Neuron (in vitro differentiated cells): ENCODE data around the gene MTREX.

ENCODE experiments used
- H2AFZ ChIP-seq: one replicate; pipeline ENCODE4 v1.6.1; 2013; ENCODE audit warnings: low read depth, mild to moderate bottlenecking, inconsistent platforms, low read length, moderate library complexity
- H3K27me3 ChIP-seq: one replicate; pipeline ENCODE4 v1.6.1; 2013; ENCODE audit warnings: low read length; ENCODE audit not compliant: insufficient read depth
- H3K36me3 ChIP-seq: one replicate; pipeline ENCODE4 v1.6.1; 2013; ENCODE audit warnings: low read length; ENCODE audit not compliant: insufficient read depth
- H3K4me1 ChIP-seq: one replicate; pipeline ENCODE4 v1.6.1; 2013; ENCODE audit warnings: low read length; ENCODE audit not compliant: insufficient read depth
- H3K4me3 ChIP-seq: 2 replicates; pipeline ENCODE4 v1.5.1; 2013; ENCODE audit warnings: mild to moderate bottlenecking, low read length, moderate library complexity
- H3K9me3 ChIP-seq: one replicate; pipeline ENCODE4 v1.6.1; 2013; ENCODE audit warnings: low read length

MTREX gene

DNA sequence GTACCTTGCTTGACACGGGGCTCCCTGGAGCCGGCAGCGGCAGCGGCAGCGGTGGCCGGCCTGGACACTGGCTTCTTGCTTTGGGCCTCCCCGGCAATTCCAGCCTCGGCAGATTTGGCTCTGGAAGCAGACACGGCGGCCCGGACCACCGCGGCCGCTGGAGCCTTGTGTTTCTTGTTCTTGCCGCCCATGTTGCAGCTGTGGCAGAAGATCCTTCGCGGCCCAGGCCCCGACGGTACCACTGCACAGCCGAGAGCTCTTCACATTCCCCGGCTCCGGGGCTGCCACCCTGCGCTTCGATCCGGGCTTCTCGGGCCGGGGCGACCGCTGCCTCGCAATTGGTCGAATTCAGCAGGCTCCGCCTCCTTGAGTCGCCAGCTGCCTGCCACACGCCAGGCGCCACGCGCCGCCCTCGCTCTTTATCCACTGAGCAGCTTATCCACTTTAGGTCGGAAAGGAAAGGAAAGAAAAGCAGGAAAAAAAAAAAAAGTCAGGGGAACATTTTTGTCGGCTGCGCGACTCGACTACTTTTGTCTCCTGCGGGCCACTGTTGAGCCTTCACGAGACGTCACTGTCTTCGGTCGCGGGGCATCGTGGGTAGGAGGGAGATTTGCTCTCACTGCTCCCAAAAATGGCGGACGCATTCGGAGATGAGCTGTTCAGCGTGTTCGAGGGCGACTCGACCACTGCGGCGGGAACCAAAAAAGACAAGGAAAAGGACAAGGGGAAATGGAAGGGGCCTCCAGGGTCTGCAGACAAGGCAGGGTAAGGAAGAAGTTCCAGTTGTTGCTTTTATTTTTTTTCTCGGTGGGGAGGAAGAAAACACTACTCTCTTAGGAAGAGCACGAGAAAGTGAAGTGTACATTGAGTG is at the start of gene MTREX, which contains the start of gene DHX29:
MTREX (plus strand) TSS at position 607 of the 871 bp plus-strand sequence; CDS start at position 632, 25 bp downstream.
DHX29 (minus strand) TSS at position 312 of the 871 bp plus-strand sequence; CDS start at position 191, 121 bp downstream.
- H3K4me3 ChIP-seq, result peak within 1 kb of the TSS; percentile 86
- H3K27me3 ChIP-seq, result no peaks in the 10 kb centered on the region
- H3K4me1 ChIP-seq, result peaks cover 30% of the 10 kb centered on the region
- H3K36me3 ChIP-seq, result peaks cover 9% of the 10 kb centered on the region
- H3K9me3 ChIP-seq, result no peaks in the 10 kb centered on the region
- peak within 1 kb of the TSS; percentile 81 for H2AFZ ChIP-seq

DNA sequence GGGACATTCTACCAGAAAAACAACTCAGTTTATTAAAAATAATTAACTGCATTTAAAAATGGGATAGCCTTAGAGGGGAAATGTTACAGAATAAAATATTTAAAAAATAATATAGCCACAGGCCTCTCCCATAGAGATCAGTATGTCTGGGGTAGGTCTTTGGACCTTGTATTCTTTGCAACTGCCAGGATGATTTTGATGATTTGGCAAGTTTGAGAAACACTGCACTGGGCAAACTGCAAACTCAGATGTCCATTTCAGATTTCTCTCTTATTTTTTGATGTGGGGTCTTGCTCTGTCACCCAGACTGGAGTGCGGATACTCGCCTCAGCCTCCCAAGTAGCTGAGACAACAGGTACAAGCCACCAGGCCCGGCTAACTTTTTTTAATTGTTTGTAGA is 49.5 kb upstream of the MTREX start:
- Histone ChIP-seq H3K36me3 (peaks cover 59% of the 10 kb centered on the region), H3K4me1 (no peaks in the 10 kb centered on the region), H2AFZ (no peak overlapping the region), H3K4me3 (no peak overlapping the region), H3K27me3 (no peaks in the 10 kb centered on the region), H3K9me3 (no peaks in the 10 kb centered on the region)

DNA sequence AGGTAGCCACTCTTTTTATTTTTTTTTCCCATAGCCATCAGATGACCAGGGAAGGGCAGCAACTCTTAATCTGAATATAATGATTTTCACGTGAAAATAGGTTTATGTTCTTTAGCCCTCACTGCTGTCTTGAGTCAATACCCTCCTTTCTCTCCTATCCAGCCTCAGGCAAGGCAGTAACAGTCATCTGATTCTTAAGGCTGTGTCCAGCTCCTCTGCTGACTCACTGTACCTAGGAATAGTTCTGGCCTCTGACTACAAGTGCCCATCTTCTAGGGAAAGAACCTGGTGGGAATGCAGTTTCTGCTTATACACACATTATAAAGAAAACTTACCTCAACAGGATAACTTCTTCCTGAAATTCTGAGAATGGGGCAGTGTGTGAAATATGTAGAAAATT is 31.0 kb upstream of the MTREX start:
- no peaks in the 10 kb centered on the region for H3K9me3 ChIP-seq

DNA sequence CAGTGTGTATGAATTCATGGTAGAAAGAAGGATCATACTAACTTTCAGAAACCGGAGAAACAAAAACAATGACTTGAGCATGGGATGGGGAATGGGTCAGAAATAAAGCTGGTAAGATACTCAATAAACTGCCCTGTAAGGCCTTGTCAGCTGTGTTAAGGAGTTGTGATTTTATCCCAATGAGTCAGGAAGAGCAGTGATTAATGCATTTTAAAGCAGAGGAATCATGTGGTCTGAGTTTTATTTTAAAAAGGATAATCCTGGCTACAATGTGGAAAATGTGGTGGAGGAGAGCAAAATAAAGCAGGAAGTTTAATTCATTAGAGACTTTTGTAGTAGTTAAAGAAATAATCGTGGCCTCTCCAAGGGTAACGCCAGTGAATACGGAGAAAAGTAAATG is 29.0 kb upstream of the MTREX start:
- Histone ChIP-seq H3K9me3 (no peaks in the 10 kb centered on the region), H3K36me3 (peaks cover 72% of the 10 kb centered on the region)

More for the DNA sequence above, 31.0 kb upstream of the MTREX start:
- peaks cover 67% of the 10 kb centered on the region for H3K36me3 ChIP-seq
- no peak overlapping the region for H2AFZ ChIP-seq
- H3K4me3 ChIP-seq, result no peak overlapping the region
- H3K27me3 ChIP-seq, result no peaks in the 10 kb centered on the region
- no peaks in the 10 kb centered on the region for H3K4me1 ChIP-seq

DNA sequence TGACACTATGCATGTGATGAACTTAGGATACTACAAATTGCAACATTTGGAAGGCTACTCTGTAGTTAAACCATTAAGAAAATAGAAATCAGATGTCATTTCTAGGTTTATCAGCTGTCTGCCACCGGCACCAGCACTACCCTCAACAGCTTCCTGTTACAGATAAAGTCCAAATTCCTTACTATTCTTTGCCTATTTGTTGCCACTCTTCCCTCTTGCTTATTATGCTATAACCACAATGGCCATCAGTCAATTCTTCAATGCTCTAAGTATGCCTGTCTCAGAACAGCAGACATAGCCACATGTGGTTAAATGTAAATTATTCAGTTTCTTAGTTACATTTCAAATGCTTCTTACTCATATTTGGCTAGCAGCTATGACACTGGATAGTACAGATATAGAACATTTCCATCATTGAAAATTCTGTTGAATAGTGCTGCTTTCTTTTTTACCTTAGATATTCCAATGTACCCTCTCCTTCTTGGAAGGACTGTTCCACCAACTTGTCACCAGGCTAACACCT is 21.3 kb upstream of the MTREX start:
- no peak overlapping the region for H2AFZ ChIP-seq
- no peaks in the 10 kb centered on the region for H3K9me3 ChIP-seq
- H3K4me1 ChIP-seq, result no peaks in the 10 kb centered on the region
- H3K4me3 ChIP-seq, result no peak overlapping the region
- no peaks in the 10 kb centered on the region for H3K27me3 ChIP-seq
- H3K36me3 ChIP-seq, result peaks cover 69% of the 10 kb centered on the region

More for the DNA sequence above, 29.0 kb upstream of the MTREX start:
- Histone ChIP-seq H3K27me3 (no peaks in the 10 kb centered on the region), H3K4me1 (no peaks in the 10 kb centered on the region), H2AFZ (no peak overlapping the region), H3K4me3 (no peak overlapping the region)

DNA sequence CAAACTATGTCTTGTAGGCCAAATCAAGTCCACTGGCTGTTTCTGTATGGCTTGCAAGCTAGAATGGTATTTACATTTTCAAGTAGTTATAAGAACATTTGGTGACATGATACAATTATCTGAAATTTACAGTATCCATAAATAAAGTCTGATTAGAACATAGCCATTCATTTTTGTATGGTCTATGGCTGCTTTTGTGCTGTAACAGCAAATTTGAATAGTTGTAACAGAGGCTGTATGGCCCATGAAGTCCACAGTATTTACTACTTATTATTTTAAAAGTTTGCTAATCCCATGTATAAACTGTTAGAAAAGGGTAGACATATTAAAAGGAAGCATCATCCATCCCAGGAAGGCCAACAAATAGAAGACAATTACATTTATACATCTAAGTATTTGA is 18.0 kb upstream of the MTREX start:
- Histone ChIP-seq H3K4me3 (no peak overlapping the region), H3K27me3 (no peaks in the 10 kb centered on the region), H3K36me3 (peaks cover 78% of the 10 kb centered on the region), H3K9me3 (peaks cover under 1% of the 10 kb centered on the region), H3K4me1 (no peaks in the 10 kb centered on the region), H2AFZ (no peak overlapping the region)

DNA sequence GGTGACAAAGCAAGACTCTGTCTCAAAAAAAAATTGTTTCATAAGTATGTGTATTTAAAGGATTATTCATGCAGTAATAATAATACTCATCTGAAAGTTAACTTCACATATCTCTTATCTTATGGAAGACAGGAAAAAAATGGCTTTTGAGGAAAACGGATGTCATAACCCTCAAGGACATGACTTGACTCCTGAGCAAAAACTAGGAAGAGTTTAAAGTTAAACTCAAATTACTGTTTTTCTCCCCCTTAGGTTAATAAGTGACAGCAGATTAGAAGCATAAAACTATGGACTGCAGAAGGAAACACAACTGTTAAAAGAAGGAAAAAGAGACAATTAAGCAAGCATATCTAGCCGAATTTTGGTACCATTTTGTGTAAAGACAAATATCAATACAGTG is 16.8 kb upstream of the MTREX start:
- Histone ChIP-seq H3K4me1 (no peaks in the 10 kb centered on the region), H3K9me3 (peaks cover 4% of the 10 kb centered on the region), H3K36me3 (peaks cover 76% of the 10 kb centered on the region)

DNA sequence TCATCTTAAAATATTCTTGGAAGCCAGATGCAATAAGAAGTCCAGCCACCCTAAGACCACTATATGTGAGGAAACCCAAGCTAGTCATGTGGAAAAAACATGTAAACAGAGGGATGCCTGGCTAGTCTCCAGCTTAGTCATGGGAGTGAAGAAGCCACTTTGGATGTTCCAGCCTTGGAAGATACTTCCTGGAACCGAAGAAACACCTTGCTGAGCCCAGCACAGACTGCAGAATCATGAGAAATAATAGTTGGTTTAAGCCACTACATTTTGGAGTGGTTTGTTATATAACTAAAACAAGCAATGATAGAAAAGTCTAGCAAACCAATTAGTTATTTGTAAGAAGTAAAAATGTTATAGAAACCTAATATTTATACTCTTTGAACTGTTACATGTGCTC is 12.9 kb upstream of the MTREX start:
- H3K4me1 ChIP-seq, result no peaks in the 10 kb centered on the region
- no peak overlapping the region for H3K4me3 ChIP-seq

More for the DNA sequence above, 16.8 kb upstream of the MTREX start:
- no peak overlapping the region for H2AFZ ChIP-seq
- H3K4me3 ChIP-seq, result no peak overlapping the region
- H3K27me3 ChIP-seq, result no peaks in the 10 kb centered on the region

DNA sequence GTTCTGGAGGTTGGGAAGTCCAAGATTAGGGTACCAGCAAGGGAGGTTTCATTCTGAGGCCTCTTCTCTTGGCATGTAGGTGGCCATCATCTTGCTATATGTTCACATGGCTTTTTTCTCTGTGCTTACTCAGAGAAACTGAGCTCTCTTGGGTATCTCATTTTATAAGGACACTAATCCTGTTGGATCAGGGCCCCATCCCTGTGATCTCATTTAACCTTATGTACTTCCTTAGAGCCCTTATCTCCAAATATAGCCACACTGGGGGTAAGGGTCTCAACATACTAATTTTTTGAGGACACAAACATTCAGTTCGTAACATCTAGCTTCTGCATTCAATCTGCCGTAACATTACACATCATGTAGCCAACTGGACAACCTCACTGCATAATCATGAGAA is 6.9 kb upstream of the MTREX start:
- Histone ChIP-seq H3K27me3 (no peaks in the 10 kb centered on the region), H3K9me3 (peaks cover 9% of the 10 kb centered on the region), H3K4me1 (peaks cover 7% of the 10 kb centered on the region), H2AFZ (no peak overlapping the region), H3K4me3 (no peak overlapping the region), H3K36me3 (peaks cover 20% of the 10 kb centered on the region)

More for the DNA sequence above, 12.9 kb upstream of the MTREX start:
- H3K36me3 ChIP-seq, result peaks cover 68% of the 10 kb centered on the region
- H2AFZ ChIP-seq, result no peak overlapping the region
- H3K9me3 ChIP-seq, result peaks cover 9% of the 10 kb centered on the region
- H3K27me3 ChIP-seq, result no peaks in the 10 kb centered on the region

DNA sequence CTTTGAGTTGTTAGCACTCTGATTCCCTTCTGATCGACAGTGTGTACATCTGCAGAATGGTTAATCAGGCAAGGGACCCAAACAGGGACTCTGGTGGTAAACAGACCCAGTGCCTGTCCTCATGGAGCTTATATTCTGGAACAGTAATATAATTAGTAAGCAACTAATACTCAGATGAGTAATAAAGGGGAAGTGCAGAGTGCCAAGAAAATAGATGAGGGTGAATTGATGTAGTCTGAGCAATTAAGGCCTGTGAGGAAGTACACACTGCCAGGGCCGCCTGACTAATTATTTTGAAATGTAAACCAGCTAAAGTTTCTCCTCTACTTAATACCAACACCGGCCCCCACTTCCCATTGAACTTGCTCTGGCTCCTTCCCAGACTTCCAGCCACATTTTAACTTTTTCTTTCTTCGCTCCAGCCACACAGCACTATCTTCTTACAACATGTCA is 4.5 kb upstream of the MTREX start:
- Histone ChIP-seq H3K27me3 (no peaks in the 10 kb centered on the region), H2AFZ (no peak overlapping the region), H3K36me3 (peaks cover 2% of the 10 kb centered on the region), H3K4me3 (no peak overlapping the region), H3K9me3 (peaks cover 9% of the 10 kb centered on the region), H3K4me1 (peaks cover 16% of the 10 kb centered on the region)

DNA sequence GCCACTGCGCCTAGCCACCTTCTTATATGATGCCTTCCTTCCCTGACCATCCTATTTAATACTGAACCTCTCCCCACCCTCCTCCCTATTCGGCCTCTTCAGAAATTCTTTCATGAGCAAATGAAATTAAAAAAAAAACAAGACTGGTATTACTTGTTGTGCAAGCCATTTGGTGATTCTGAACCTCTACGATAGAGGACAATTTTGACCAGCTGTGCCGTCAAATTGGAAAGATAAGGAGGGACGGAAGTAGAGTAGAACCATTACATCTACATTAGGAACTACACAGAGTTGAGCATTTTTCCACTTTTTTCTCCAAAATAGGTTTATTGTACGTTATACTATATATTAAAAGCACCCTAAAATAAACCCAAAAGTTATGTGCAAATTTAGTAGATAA is 3.2 kb upstream of the MTREX start:
- no peak overlapping the region for H2AFZ ChIP-seq
- peaks cover 28% of the 10 kb centered on the region for H3K4me1 ChIP-seq
- peaks cover 2% of the 10 kb centered on the region for H3K36me3 ChIP-seq
- no peaks in the 10 kb centered on the region for H3K27me3 ChIP-seq
- H3K4me3 ChIP-seq, result no peak overlapping the region
- peaks cover 6% of the 10 kb centered on the region for H3K9me3 ChIP-seq

DNA sequence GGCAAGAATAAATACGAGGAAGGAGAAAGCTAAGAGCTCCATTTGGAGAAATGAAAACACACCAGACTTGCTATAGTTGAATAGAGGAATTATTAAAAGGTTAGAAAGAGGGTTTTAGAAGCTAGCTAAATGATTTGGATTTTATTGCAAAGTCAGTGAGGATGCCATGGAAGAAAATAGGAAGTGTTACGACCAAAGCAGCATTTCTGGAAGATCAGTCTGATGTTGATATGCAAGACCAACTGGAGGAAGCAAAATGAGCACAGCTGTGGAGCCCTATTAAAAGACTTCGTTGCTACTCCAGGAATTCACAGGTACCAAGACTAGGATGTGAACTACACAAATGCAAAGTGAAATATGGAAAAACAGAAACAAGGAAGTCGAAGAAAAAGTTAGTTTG is 2.4 kb upstream of the MTREX start:
- no peaks in the 10 kb centered on the region for H3K27me3 ChIP-seq
- H3K9me3 ChIP-seq, result peaks cover 4% of the 10 kb centered on the region
- peaks cover 2% of the 10 kb centered on the region for H3K36me3 ChIP-seq
- peak overlapping the region; percentile 1 for H3K4me3 ChIP-seq
- no peak overlapping the region for H2AFZ ChIP-seq
- H3K4me1 ChIP-seq, result peaks cover 30% of the 10 kb centered on the region

DNA sequence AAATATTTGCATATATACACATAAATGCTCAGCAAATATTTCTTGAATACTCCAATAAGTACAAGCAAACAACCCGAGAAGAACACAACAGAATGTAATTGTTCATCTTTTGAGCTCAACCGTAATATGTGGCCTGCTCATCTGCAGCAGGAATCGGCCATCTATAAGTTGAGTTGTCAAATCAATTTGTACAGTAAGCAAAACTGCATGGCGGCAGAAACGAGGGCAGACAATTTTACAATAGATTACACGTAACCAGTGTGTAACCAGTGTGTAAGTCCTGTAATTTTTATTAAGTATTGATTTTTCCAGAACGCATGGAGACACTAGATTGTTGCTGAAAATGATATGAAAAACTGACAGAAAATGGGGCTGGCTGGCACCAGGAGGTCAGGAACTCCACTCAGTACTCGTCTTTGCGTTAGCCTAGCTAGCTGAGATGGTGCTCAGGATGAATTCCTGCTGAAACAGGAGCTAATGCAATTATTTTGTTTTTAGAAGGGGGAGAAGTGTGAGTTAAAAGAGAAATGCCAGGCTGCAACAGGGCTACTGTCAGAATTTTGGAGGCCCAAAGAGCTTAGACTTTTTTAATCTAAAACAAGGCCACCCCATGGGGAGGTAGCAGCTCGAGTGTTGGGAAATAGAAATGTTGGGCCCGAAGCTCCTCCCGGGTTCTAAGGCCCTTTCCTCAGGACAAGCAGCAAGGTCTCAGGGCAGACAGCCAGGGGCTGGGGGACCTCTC is 977 bp upstream of the MTREX start:
- peaks cover 30% of the 10 kb centered on the region for H3K4me1 ChIP-seq

More for the DNA sequence above, 977 bp upstream of the MTREX start:
- Histone ChIP-seq H3K9me3 (no peaks in the 10 kb centered on the region), H3K27me3 (no peaks in the 10 kb centered on the region), H3K36me3 (peaks cover 9% of the 10 kb centered on the region), H2AFZ (peak overlapping the region; percentile 81), H3K4me3 (peak overlapping the region; percentile 86)
